NCI-H128 (cell line): ENCODE results near the gene TMEM225B.
A peak's percentile ranks its signal among the peaks of the same experiment; 100 is the strongest.
"Not testable (repeated sequence)": the region's sequence is repeated elsewhere in the genome, so short reads cannot be mapped to it uniquely, and the experiment has no call there.

Experiments used
- DNase-seq: peaks from one replicate; lab custom pipeline; 2025; ENCODE audit not compliant: unreplicated experiment; lab: John Stamatoyannopoulos, UW

Gene TMEM225B

GRCh38 chr7:99579281-99579955, 18.6 kb upstream of the TMEM225B start:
- no peak for DNase-seq

DNA sequence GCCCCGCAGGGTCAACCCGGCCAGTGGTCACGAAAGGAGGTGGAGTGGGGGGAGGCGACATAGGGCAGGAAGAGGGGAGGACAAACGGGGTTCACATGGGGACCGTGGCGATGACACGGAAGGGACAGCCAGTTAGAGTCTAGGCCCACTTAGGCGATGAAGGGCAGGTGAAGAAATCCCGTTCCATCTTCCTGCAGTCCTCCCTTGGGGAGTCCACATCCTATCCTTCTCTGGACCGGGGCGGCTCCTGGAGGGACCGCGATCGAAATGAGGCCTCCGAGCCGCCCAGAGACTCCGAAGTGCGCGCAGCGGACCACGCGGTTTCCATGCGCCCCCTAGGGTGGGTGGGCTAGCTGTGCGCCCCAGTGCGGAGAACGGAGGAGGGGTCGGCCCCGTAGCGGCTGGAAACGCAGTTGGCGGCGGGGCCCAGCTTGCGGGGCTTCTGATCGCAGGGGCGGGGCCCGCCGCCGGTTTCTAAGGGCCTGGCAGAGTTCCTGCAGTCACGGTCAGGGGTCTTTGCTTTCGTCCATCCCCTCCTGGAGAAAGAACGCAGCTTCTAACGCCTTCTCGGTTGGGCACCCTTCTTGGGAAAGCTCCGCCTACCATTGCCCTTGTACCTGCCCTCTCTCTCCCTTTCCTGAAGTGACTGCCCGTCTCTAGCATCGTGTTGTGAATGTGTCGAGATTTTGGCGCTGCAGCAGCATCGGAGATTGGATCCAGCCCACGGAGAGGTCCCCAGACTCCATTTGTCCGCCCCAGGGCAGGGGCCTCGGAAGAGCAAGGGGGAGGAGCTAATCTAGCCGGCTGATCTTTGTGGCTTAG, 17.9 kb upstream of the TMEM225B start:
- DNase-seq: peak; percentile 34

DNA sequence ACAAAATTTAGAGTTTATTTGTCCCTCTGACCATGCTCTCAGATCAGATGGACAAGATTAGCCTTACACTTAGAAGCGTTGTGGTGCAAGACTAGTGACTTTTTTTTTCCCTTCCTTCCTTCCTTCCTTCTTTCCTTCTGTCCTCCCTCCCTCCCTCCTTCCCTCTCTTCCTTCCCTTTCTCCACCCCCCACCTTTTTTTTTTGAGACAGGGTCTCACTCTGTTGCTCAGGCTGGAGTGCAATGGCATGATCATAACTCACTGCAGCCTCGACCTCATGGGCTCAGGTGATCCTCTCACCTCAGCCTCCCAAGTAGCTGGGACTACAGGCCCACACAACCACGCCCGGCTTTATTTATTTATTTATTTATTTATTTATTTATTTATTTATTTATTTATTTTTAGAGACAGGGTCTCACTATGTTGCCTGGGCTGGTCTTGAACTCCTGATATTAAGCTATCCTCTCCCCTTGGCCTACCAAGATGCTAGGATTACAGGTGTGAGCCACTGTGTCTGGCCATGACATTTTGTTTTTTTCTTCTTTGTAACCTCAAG, 17.2 kb upstream of the TMEM225B start:
- not testable (repeated sequence) for DNase-seq

DNA sequence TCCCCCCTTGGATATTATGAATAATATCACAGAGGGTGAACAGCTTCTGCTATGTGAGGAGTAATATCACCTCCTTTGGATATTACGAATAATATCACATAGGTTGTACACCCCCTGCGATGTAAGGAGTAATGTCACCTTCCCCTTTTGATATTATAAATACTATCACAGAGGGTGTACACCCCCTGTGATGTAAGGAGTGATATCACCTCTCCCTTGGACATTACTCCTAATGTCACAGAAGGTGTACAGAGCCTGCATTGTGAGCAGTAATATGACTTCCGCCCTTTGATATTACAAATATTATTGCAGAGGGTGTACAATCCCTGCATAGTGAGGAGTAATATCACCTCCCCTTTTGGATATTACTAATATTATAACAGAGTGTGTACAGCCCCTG, 9.2 kb upstream of the TMEM225B start:
- DNase-seq: no peak

GRCh38 chr7:99594948-99595745, 2.9 kb upstream of the TMEM225B start:
- no peak for DNase-seq

DNA sequence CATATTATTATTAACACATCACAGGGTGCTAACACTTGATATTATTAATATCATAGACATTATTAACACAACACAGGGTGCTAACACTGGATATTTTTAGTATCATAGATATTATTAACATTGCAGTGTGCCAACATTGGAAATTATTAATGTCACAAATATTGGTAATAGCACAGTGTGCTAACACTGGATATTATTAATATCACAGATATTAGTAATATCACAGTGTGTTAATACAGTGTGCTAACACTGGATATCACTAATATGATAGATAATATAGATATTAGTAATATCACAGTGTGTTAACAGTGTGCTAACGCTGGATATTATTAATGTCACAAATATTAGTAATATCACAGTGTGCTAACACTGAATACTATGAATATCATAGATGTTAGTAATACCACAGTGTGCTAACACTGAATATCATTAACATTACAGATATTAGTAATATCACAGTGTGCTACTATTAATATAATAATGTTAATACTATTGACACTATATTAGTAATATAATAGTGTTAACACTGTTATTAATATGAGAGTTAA, 1.6 kb upstream of the TMEM225B start:
- DNase-seq: no peak

GRCh38 chr7:99599836-99600235, 1.8 kb downstream of the TMEM225B start:
- no peak for DNase-seq

DNA sequence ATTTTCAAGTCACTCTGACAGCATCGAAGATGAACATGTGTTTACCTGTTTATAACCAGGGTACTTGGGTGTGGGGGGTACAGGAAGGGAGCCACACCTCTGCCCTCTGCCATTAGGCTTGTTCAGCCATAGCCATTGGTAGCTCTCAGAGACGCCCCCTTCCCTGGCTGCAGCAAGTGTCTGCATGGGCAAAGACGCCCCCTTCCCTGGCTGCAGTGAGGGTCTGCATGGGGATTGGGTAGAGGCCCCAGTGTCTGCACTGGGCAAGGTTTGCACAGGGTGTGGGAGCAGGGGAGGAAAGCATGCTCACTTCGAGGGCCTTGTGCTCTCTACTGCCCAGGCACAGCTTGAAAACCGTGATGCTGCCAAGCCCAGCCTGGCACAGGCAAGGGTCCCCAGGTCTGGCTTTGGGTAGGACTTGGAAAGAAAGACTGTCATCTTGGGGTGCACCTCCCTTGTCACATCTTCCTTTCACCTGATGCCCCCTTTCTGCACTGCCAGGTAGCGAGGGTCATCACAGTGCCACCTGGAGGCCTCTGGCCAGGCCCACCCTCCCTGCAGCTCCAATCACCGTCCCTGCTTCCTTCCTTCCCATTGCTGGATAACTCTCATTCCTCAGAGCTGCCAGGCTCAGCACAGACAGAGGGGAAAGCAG, 3.7 kb downstream of the TMEM225B start:
- no peak for DNase-seq

- no peak for DNase-seq
Measured at GRCh38 chr7:99605527-99605926, 7.5 kb downstream of the TMEM225B start.

DNA sequence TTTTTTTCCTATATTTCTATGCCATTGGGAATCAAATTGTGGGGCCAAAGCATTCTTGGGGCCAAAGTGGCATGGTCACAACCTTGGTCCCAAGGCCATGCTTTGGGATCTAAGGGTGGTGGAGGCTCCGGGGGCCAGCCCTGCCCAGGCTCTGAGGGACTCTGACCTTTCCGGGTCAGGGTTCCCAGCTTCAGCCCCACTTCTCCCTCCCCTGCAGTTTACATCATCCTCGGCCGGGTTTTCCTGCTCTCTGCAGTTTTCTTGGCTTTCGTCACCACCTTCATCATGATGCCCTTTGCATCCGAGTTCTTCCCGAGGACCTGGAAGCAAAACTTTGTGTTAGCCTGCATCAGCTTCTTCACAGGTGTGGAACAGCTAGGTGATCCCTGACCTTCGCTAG, 8.5 kb downstream of the TMEM225B start:
- no peak for DNase-seq

GRCh38 chr7:99607548-99607947, 9.5 kb downstream of the TMEM225B start:
- no peak for DNase-seq

DNA sequence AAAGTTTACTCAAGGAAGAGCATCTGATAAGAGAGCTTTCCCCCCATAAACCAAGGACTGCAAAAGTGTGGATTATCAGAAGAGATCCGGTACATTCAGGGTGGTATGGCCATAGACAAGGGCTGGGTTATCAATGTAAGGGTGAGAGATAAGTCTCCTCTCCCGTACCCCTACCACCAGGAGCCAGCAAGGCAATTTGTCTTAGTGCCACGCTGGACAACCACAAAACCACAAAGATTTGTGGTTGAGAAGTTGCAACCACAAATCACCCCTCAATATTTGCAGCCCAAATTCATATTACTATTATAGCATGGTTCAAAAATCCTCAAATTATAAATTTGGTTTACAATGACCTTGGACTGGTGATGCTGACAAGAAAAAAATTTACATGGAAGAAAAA, 16.4 kb downstream of the TMEM225B start:
- DNase-seq: no peak

DNA sequence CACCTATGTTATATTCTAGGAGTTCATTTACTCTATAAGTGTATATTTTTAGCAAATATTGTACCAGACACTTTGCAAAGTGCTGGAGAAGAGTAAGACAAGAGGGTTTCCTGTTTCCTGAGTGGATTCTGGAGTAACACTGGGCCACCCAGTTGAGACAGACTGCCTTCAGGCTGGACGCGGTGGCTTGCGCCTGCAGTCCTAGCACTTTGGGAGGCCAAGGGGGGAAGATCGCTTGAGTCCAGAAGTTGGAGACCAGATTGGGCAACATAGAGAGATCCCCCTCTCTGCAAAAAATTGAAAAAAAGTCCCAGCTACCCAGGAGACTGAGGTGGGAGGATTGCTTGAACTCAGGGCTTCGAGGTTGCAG, 17.9 kb downstream of the TMEM225B start:
- DNase-seq: no peak

DNA sequence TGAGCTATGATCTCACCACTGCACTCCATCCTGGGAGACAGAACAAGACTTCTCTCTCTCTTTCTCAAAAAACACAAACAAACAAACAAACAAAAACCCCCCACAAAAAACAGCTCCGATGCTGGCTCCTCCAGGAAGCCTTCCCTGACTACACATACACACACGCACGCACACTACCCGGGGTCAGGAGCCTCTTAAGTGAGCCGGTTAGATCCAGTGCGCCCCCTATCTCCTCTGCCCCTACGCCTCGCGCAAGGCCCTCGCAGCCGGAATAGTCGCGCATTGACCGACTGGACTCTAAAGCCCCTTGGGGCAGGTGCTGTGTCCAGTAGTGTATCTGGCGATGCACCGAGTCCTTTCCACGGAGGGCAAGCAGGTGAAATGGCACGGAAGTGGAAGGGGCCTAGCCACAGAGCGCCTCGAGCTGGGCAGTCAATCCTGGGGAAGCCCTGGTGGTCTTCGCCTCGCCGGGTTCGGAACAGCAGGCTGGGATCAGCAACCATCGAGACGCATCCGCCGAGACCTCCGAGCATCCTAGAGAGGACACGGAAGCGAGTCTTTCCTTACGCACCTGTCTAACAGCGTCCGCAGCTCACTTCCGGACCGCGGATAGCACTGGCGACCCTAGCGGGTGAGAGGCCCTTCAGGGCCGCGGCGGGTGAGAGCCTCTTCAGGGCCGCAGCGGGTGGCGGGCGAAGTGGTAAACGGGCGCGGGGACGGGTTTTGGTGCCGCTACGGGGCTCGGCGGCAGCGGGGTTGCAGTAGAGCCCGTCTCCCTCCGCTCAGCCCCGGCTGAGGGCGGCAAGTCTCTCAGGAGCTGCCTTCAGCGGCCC, 18.5 kb downstream of the TMEM225B start, which contains the start of gene ZSCAN25:
Gene ZSCAN25, plus strand, starts transcription at position 588 of the 833 bp plus-strand sequence. CDS start 2,661 bp downstream, outside the sequence.
- peak; percentile 89 for DNase-seq

- DNase-seq: no peak
Measured at GRCh38 chr7:99617192-99617781, 19.2 kb downstream of the TMEM225B start.

GRCh38 chr7:99618726-99619125, 20.7 kb downstream of the TMEM225B start:
- no peak for DNase-seq

GRCh38 chr7:99619571-99620130, 21.6 kb downstream of the TMEM225B start:
- no peak for DNase-seq

GRCh38 chr7:99621271-99621670, 23.2 kb downstream of the TMEM225B start:
- no peak for DNase-seq

DNA sequence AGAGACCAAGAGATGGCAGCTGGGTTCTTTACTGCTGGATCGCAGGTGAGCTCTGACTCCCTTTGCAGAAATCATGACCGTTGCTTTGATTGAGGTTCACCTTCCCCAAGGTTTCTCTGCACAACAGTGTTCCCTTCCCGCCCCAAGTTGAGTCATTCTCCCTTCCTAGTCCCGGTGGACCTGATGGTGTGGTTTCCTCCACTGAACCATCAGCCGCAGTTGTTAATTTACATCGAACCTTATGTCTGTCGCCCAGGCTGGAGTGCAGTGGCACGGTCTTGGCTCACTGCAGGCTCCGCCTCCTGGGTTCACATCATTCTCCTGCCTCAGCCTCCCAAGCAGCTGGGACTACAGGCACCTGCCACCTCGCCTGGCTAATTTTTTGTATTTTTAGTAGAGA, 24.5 kb downstream of the TMEM225B start:
- DNase-seq: no peak
